Thyroid gland (tissue), 4 donors: ENCODE results near the gene SPAG5. TPM values are rescaled to one million over a fixed set of nuclear protein-coding genes. Genes with fewer than 3 reads are reported as not detected.
A peak's percentile ranks its signal among the peaks of the same experiment; 100 is the strongest.

Experiments used
- DNase-seq, 2 donors: peaks; one replicate each; pipeline ENCODE4 v3.0.0-alpha.2; 2019
- H3K27ac ChIP-seq, 3 donors: fragments of 200-600 bp; sonication (generic); 1 replicate in 2 of 3; 2 replicates in 1 of 3; pipeline ENCODE4 v1.5.1; 2016 to 2019; ENCODE audit warnings: mild to moderate bottlenecking in 1 of 3, moderate library complexity in 1 of 3
- H3K27me3 ChIP-seq: fragments of 200-600 bp; sonication (generic); one replicate; pipeline ENCODE4 v1.5.1; 2019
- H3K36me3 ChIP-seq, 2 donors: fragments of 200-600 bp; sonication (generic); one replicate each; pipeline ENCODE4 v1.5.1; 2016 to 2019
- H3K4me1 ChIP-seq, 2 donors: fragments of 200-600 bp; sonication (generic); one replicate each; pipeline ENCODE4 v1.5.1; 2017 to 2019
- H3K4me3 ChIP-seq, 3 donors: fragments of 200-600 bp; sonication (generic); replicated peaks in 1 of 3; 1 replicate in 2 of 3; 2 replicates in 1 of 3; pipeline ENCODE4 v1.5.1; 2016; ENCODE audit warnings: mild to moderate bottlenecking in 1 of 3
- H3K9me3 ChIP-seq: fragments of 200-600 bp; sonication (generic); one replicate; pipeline ENCODE4 v1.5.1; 2017
- POLR2A ChIP-seq, 2 donors: fragments of 450-650 bp; IDR thresholded peaks; one replicate each; pipeline ENCODE4 v1.6.1; 2017; ENCODE audit warnings: antibody characterized with exemption in 2 of 2, mild to moderate bottlenecking in 2 of 2, moderate library complexity in 1 of 2
- WGBS, 2 donors: methylation state at CpG; one replicate each; pipeline ENCODE4 v1.1.5; 2017; 5-methylcytosine and 5-hydroxymethylcytosine counted together
- intact Hi-C: fragments of 100-400 bp; cut with DNase I; formaldehyde crosslinking; loops from one replicate; pipeline ENCODE4 v1.15.1; 2023
- total RNA-seq, 4 donors: library from RNA; depleted of rRNA; stranded (reverse); fragments of >200 nt; gene quantifications; one replicate each; pipeline ENCODE4 v1.2.3, GENCODE V29; 2016
- TF ChIP-seq, protein P1 (sequence below), 6 experiments: fragments of 200-600 bp in 3 of 6; fragments of 450-650 bp in 3 of 6; sonication (generic) in 3 of 6; IDR thresholded peaks; one replicate each; pipeline ENCODE4 v1.5.1; 2016 to 2019; ENCODE audit warnings: antibody characterized with exemption in 6 of 6, mild to moderate bottlenecking in 2 of 6, inconsistent platforms in 1 of 6, moderate library complexity in 1 of 6

Gene SPAG5, protein sequence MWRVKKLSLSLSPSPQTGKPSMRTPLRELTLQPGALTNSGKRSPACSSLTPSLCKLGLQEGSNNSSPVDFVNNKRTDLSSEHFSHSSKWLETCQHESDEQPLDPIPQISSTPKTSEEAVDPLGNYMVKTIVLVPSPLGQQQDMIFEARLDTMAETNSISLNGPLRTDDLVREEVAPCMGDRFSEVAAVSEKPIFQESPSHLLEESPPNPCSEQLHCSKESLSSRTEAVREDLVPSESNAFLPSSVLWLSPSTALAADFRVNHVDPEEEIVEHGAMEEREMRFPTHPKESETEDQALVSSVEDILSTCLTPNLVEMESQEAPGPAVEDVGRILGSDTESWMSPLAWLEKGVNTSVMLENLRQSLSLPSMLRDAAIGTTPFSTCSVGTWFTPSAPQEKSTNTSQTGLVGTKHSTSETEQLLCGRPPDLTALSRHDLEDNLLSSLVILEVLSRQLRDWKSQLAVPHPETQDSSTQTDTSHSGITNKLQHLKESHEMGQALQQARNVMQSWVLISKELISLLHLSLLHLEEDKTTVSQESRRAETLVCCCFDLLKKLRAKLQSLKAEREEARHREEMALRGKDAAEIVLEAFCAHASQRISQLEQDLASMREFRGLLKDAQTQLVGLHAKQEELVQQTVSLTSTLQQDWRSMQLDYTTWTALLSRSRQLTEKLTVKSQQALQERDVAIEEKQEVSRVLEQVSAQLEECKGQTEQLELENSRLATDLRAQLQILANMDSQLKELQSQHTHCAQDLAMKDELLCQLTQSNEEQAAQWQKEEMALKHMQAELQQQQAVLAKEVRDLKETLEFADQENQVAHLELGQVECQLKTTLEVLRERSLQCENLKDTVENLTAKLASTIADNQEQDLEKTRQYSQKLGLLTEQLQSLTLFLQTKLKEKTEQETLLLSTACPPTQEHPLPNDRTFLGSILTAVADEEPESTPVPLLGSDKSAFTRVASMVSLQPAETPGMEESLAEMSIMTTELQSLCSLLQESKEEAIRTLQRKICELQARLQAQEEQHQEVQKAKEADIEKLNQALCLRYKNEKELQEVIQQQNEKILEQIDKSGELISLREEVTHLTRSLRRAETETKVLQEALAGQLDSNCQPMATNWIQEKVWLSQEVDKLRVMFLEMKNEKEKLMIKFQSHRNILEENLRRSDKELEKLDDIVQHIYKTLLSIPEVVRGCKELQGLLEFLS
- 10 to 100 TPM in 2 of 4 donors, 1 to 10 TPM in 2; 4.4 to 27.0 (median 9.9) TPM for total RNA-seq

DNA sequence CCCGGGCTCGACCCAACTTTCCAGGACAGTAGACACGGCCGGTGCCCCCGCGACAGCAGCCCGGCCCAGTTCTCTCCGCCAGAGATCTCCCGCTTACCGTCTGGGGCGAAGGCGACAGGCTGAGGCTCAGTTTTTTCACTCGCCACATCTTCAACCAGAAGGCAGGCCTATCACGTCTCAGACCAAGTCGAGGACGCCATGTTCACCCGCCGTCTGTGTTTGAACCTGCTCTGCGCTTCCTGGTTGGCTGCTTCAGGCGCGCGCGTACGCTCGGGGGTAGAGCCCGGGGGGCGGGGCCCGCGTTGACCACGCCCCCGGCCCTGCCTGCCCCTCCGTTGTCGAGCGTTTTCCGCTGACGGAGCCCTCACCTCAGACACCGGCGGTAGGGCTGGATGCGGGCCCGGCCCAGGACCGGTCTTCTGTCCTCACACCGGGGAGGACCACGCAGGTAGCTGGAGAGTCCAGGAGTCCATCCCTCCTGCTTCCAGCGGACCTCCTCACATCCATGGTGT, at the start of gene SPAG5:
SPAG5 (minus strand) TSS at position 227 of the 512 bp plus-strand sequence; CDS start at position 148, 79 bp downstream.
- Histone ChIP-seq H3K4me1 (peaks cover 6 to 24% of the 10 kb centered on the region in 2 donors), H3K9me3 (no peaks in the 10 kb centered on the region), H3K4me3 (peak within 1 kb of the TSS; percentile 24 to 58 (median 29)), H3K27me3 (no peaks in the 10 kb centered on the region), H3K36me3 (no peaks in the 10 kb centered on the region), H3K27ac (peak within 1 kb of the TSS; percentile 71 to 84 (median 83))
- TF ChIP-seq, protein P1, sequence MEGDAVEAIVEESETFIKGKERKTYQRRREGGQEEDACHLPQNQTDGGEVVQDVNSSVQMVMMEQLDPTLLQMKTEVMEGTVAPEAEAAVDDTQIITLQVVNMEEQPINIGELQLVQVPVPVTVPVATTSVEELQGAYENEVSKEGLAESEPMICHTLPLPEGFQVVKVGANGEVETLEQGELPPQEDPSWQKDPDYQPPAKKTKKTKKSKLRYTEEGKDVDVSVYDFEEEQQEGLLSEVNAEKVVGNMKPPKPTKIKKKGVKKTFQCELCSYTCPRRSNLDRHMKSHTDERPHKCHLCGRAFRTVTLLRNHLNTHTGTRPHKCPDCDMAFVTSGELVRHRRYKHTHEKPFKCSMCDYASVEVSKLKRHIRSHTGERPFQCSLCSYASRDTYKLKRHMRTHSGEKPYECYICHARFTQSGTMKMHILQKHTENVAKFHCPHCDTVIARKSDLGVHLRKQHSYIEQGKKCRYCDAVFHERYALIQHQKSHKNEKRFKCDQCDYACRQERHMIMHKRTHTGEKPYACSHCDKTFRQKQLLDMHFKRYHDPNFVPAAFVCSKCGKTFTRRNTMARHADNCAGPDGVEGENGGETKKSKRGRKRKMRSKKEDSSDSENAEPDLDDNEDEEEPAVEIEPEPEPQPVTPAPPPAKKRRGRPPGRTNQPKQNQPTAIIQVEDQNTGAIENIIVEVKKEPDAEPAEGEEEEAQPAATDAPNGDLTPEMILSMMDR (IDR thresholded peaks at IDR 0.05) = no peak
- TF ChIP-seq POLR2A (IDR thresholded peaks at IDR 0.05) = peak; percentile 69 to 91
- intact Hi-C loops = no loop called here
- 1 to 2% methylated on average over 16 to 19 of the region's 44 CpGs for whole genome bisulfite sequencing, 2 donors
- DNase-seq = peak; percentile 95 to 96

DNA sequence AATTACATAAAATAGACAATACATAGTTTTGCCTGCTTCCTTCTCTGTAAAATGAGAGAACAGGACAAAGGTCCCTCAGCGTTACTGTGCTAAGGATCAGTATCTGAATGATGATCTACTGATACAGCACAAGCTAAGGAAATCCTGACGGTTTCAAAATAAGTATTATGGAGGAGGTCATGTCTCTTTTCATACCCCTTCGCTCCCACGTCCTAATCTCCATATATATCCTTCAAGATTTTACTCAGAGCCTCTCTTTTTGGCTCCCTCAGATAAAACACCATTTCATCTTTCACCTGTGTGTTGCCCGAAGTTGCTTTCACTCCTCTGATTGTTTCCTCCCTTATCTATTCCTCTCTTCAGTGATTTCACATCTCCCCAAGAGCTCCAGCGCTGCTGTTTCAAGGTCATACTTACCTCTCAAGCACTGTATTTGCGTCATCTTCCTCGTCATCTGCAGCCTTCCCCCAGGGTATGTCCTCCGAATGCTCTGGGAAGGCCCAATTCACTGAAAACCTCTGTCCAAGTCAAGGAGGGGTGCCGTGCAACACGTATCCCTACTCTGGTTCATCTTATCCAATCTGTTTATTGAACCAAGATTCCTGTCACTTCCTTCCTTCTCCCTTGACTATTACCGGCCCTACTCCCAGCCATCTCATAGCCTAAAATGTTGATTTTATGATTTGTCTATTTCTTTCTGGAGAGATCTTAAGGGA, 47.4 kb upstream of the SPAG5 start:
- no peaks in the 10 kb centered on the region for H3K27me3 ChIP-seq
- H3K36me3 ChIP-seq = peaks cover 10 to 18% of the 10 kb centered on the region in 2 donors
- H3K4me3 ChIP-seq = peak overlapping the region in 1 of 3 donors; percentile 77
- peak in 1 of 2 donors; percentile 6 for DNase-seq
- 71 to 72% methylated on average over 12 of the region's 12 CpGs for whole genome bisulfite sequencing, 2 donors
- H3K4me1 ChIP-seq = peaks cover 19 to 28% of the 10 kb centered on the region in 2 donors
- intact Hi-C loops = loop anchor here (5.0 kb wide), 1 partner anchor 81 kb away; the partner anchor contains the start of genes NEK8 and TLCD1
- TF ChIP-seq POLR2A (IDR thresholded peaks at IDR 0.05) = no peak
- TF ChIP-seq, protein P1 (IDR thresholded peaks at IDR 0.05) = no peak
- H3K9me3 ChIP-seq = no peaks in the 10 kb centered on the region
- peak overlapping the region; percentile 77 to 93 (median 88) for H3K27ac ChIP-seq

DNA sequence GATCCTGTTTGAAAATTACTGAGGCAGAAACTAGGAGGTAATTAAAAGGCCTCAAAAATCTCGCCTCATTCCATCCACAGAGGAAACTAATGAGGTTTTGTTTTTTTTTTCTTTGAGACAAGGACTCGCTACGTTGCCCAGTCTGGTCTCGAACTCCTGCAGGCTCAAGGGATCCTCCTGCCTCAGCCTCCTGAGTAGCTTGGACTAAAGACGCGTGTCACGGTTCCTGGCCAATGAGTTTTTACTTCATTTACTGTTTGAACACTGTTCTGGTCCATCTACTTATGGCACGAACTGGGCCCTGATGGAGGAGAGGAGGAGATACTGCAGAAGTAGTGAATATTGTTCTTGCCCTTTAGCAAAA, 46.7 kb upstream of the SPAG5 start:
- peak in 1 of 2 donors; percentile 5 for DNase-seq
- TF ChIP-seq POLR2A (IDR thresholded peaks at IDR 0.05) = no peak
- TF ChIP-seq, protein P1 (IDR thresholded peaks at IDR 0.05) = no peak
- H3K4me1 ChIP-seq = peaks cover 19 to 28% of the 10 kb centered on the region in 2 donors
- WGBS, 2 donors = 32 to 33% methylated on average over 8 of the region's 8 CpGs
- H3K27ac ChIP-seq = peak overlapping the region; percentile 77 to 88 (median 86)
- H3K36me3 ChIP-seq = peaks cover 16 to 24% of the 10 kb centered on the region in 2 donors
- intact Hi-C loops = loop anchor here (5.0 kb wide), 1 partner anchor 82 kb away; the partner anchor contains the start of genes NEK8 and TLCD1
- H3K9me3 ChIP-seq = no peaks in the 10 kb centered on the region
- no peaks in the 10 kb centered on the region for H3K27me3 ChIP-seq
- H3K4me3 ChIP-seq = peak overlapping the region in 2 of 3 donors; percentile 32 to 77
